Measurements from ENCODE around the gene WDR82.
"Not testable (repeated sequence)": the region's sequence is repeated elsewhere in the genome, so short reads cannot be mapped to it uniquely, and the experiment has no call there.

The WDR82 gene

GRCh38 chr3:52290596-52291507, 12.4 kb upstream of the WDR82 start:
- no peak for DNase-seq (ENCODE audit: insufficient read length, low spot score)
- no peak for FAIRE-seq

GRCh38 chr3:52289747-52290595, 11.5 kb upstream of the WDR82 start:
- FAIRE-seq (no peak), DNase-seq (ENCODE audit: insufficient read length, low spot score) (no peak)

GRCh38 chr3:52289338-52289746, 10.9 kb upstream of the WDR82 start:
- FAIRE-seq, result peak; percentile 40
- no peak for DNase-seq (ENCODE audit: insufficient read length, low spot score)

- FAIRE-seq (no peak), DNase-seq (ENCODE audit: insufficient read length, low spot score) (no peak)
Measured at GRCh38 chr3:52288674-52289073, 10.2 kb upstream of the WDR82 start.

- FAIRE-seq, result peak; percentile 28
Measured at GRCh38 chr3:52286777-52287110, 8.3 kb upstream of the WDR82 start.

GRCh38 chr3:52284051-52284450, 5.6 kb upstream of the WDR82 start:
- not testable (repeated sequence) for DNase-seq (ENCODE audit: insufficient read length, low spot score); FAIRE-seq

More at GRCh38 chr3:52286777-52287110, 8.3 kb upstream of the WDR82 start:
- DNase-seq (ENCODE audit: insufficient read length, low spot score), result no peak

GRCh38 chr3:52283306-52283705, 4.9 kb upstream of the WDR82 start:
- DNase-seq (ENCODE audit: insufficient read length, low spot score) (no peak), FAIRE-seq (no peak)

GRCh38 chr3:52281981-52282801, 3.7 kb upstream of the WDR82 start:
- no peak for FAIRE-seq
- DNase-seq (ENCODE audit: insufficient read length, low spot score), result no peak

GRCh38 chr3:52280050-52280461, 1.6 kb upstream of the WDR82 start:
- no peak for DNase-seq (ENCODE audit: insufficient read length, low spot score)
- FAIRE-seq, result peak; percentile 8

GRCh38 chr3:52279596-52279995, 1.1 kb upstream of the WDR82 start:
- DNase-seq (ENCODE audit: insufficient read length, low spot score) (no peak), FAIRE-seq (no peak)

GRCh38 chr3:52277972-52278509, 408 bp downstream of the WDR82 start:
- FAIRE-seq (peak; percentile 26), DNase-seq (ENCODE audit: insufficient read length, low spot score) (peak; percentile 49)

- peak; percentile 89 for FAIRE-seq
- DNase-seq (ENCODE audit: insufficient read length, low spot score), result peak; percentile 47
Measured at GRCh38 chr3:52277071-52277964, 1.1 kb downstream of the WDR82 start.

- DNase-seq (ENCODE audit: insufficient read length, low spot score); FAIRE-seq: not testable (repeated sequence)
Measured at GRCh38 chr3:52274781-52275180, 3.7 kb downstream of the WDR82 start.

GRCh38 chr3:52272831-52273230, 5.6 kb downstream of the WDR82 start:
- FAIRE-seq (no peak), DNase-seq (ENCODE audit: insufficient read length, low spot score) (no peak)

GRCh38 chr3:52272172-52272571, 6.3 kb downstream of the WDR82 start:
- DNase-seq (ENCODE audit: insufficient read length, low spot score); FAIRE-seq: not testable (repeated sequence)

GRCh38 chr3:52270252-52270754, 8.1 kb downstream of the WDR82 start:
- no peak for FAIRE-seq
- no peak for DNase-seq (ENCODE audit: insufficient read length, low spot score)

GRCh38 chr3:52269776-52270175, 8.7 kb downstream of the WDR82 start:
- DNase-seq (ENCODE audit: insufficient read length, low spot score), result no peak
- FAIRE-seq, result no peak

- DNase-seq (ENCODE audit: insufficient read length, low spot score) (no peak), FAIRE-seq (no peak)
Measured at GRCh38 chr3:52268036-52268435, 10.4 kb downstream of the WDR82 start.

- no peak for DNase-seq (ENCODE audit: insufficient read length, low spot score)
- no peak for FAIRE-seq
Measured at GRCh38 chr3:52265387-52265786, 13.1 kb downstream of the WDR82 start.

Data from GM19239 (cell line).